OCI-LY1 (cell line): ENCODE data around the gene GPI.
"Not testable (repeated sequence)": the region's sequence is repeated elsewhere in the genome, so short reads cannot be mapped to it uniquely, and the experiment has no call there.

Experiments used
- H2AFZ ChIP-seq: fragments of 200-600 bp; sonication (generic), shearing (Covaris generic); 2 replicates; pipeline ENCODE4 v1.6.0; 2014; ENCODE audit warnings: antibody characterized with exemption, mild to moderate bottlenecking, low read length
- H3F3A ChIP-seq: fragments of 200-600 bp; sonication (generic), shearing (Covaris generic); 2 replicates; pipeline ENCODE4 v1.6.0; 2014; ENCODE audit warnings: mild to moderate bottlenecking, antibody characterized with exemption, low read length, moderate library complexity; ENCODE audit not compliant: insufficient read depth
- H3K27ac ChIP-seq: fragments of 200-600 bp; sonication (generic); 2 replicates; pipeline ENCODE4 v1.5.1; 2014; ENCODE audit warnings: low read length, mixed run types, mild to moderate bottlenecking, low read depth; ENCODE audit not compliant: poor library complexity, severe bottlenecking
- H3K27me3 ChIP-seq: fragments of 200-600 bp; sonication (generic); 2 replicates; pipeline ENCODE4 v1.6.0; 2014; ENCODE audit warnings: antibody characterized with exemption, mild to moderate bottlenecking, low read length, moderate library complexity; ENCODE audit not compliant: insufficient read depth
- H3K36me3 ChIP-seq: fragments of 200-600 bp; sonication (generic); 2 replicates; pipeline ENCODE4 v1.6.1; 2014; ENCODE audit warnings: mild to moderate bottlenecking, antibody characterized with exemption, low read length, moderate library complexity, mixed read lengths; ENCODE audit not compliant: insufficient read depth
- H3K4me1 ChIP-seq: fragments of 200-600 bp; sonication (generic); 2 replicates; pipeline ENCODE4 v1.5.1; 2014; ENCODE audit warnings: mild to moderate bottlenecking, low read length, moderate library complexity; ENCODE audit not compliant: insufficient read depth, severe bottlenecking
- H3K4me2 ChIP-seq: fragments of 200-600 bp; sonication (generic), shearing (Covaris generic); 2 replicates; pipeline ENCODE4 v1.6.1; 2014; ENCODE audit warnings: low read length
- H3K4me3 ChIP-seq: fragments of 200-600 bp; sonication (generic); 2 replicates; pipeline ENCODE4 v1.5.1; 2014; ENCODE audit warnings: low read length, low read depth, mild to moderate bottlenecking, mixed read lengths; ENCODE audit not compliant: poor library complexity, severe bottlenecking
- H3K79me2 ChIP-seq: fragments of 200-600 bp; shearing (Covaris generic); 2 replicates; pipeline ENCODE4 v1.6.1; 2016; ENCODE audit warnings: mixed run types, low read length, mixed read lengths; ENCODE audit not compliant: insufficient read depth
- H3K9ac ChIP-seq: fragments of 200-600 bp; sonication (generic), shearing (Covaris generic); 2 replicates; pipeline ENCODE4 v1.6.1; 2014; ENCODE audit warnings: mild to moderate bottlenecking, low read length, mixed read lengths
- H3K9me2 ChIP-seq: fragments of 200-600 bp; sonication (generic), shearing (Covaris generic); 2 replicates; pipeline ENCODE4 v1.6.1; 2014; ENCODE audit warnings: low read depth, mild to moderate bottlenecking, low read length, mixed read lengths
- H3K9me3 ChIP-seq: fragments of 200-600 bp; shearing (Covaris generic); 2 replicates; pipeline ENCODE4 v1.6.1; 2014; ENCODE audit warnings: low read length, mixed read lengths
- H4K20me1 ChIP-seq: fragments of 200-600 bp; sonication (generic), shearing (Covaris generic); 2 replicates; pipeline ENCODE4 v1.6.0; 2016; ENCODE audit warnings: mild to moderate bottlenecking, low read length; ENCODE audit not compliant: insufficient read depth
- CTCF ChIP-seq: fragments of 200-600 bp; sonication (generic), shearing (Covaris generic); IDR thresholded peaks from 2 replicates; pipeline ENCODE4 v1.5.1; 2017; ENCODE audit warnings: mild to moderate bottlenecking, antibody characterized with exemption, low read length, moderate library complexity, mixed read lengths
- EZH2 ChIP-seq: fragments of 200-600 bp; sonication (generic), shearing (Covaris generic); IDR thresholded peaks from 2 replicates; pipeline ENCODE4 v1.8.0; 2017; ENCODE audit warnings: borderline replicate concordance, mixed run types, mild to moderate bottlenecking, antibody characterized with exemption, low read length, moderate library complexity, mixed read lengths

GPI gene

DNA sequence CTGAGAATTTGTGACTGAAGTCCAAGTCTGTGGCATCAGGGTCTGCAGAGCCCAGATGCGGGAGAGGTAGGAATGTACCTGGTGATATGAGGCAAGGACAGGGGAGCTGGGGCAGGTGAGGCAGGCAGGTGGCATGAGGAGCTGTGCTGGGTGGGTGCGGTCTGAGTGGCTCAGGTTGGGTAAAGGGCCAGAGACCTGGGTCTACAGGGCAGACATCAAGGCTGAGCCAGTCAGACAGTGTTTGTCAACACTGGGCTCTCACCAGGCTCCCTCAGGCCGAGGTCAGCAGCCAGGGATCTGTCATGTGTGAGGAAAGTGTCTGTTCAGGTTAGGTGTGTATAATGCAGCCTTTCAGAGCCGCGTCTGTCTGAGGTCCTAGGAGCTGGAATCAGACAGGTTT is 18.6 kb downstream of the GPI start:
- Histone ChIP-seq H3K4me3 (no peak overlapping the region), H3K9me3 (no peaks in the 10 kb centered on the region), H3K27ac (no peak overlapping the region), H4K20me1 (no peaks in the 10 kb centered on the region), H3K79me2 (no peaks in the 10 kb centered on the region), H3K9ac (no peak overlapping the region), H3K9me2 (no peaks in the 10 kb centered on the region), H3K4me1 (no peaks in the 10 kb centered on the region), H2AFZ (no peak overlapping the region), H3K4me2 (no peak overlapping the region), H3F3A (no peaks in the 10 kb centered on the region), H3K36me3 (peaks cover 98% of the 10 kb centered on the region), H3K27me3 (no peaks in the 10 kb centered on the region)
- TF ChIP-seq EZH2 (no peak), CTCF (no peak)

DNA sequence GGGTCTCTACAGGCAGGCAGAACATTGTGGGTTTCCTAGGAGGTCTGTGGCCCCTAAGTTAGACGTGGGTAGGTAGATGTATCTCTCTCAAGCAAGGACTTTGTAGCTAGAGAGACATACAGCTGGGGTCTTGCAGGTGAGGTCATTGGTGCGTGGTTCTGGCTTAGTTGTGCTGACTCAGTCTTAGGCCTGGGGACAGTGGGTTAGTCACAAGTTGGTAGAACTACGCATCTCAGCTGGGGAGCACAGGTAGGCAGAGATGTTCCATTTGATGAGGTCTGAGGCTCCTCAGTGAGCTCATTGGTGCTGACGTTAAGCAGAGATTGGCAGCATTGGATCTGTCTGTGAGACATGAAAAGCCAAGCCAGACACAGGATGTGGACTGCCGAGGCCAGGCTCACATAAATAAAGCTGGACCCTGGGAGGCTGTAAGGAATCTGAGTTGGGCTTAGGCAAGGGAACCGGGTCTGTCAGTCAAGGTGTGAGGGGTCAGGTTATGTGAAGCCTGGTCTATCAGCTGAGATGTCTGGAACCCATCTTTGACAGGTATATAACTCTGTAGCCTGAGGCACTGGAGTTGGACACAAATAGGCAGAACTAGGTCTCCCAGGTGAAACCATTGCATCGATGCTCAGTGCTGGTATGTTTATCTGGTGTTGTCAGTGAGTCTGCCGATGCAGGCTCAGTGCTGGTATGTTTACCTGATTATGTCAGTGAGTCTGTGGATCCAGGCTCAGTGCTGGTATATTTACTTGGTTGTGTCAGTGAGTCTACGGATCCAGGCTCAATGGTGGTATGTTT is 21.8 kb downstream of the GPI start:
- no peaks in the 10 kb centered on the region for H3F3A ChIP-seq
- no peak overlapping the region for H3K4me3 ChIP-seq
- H2AFZ ChIP-seq: no peak overlapping the region
- TF ChIP-seq EZH2 (no peak), CTCF (no peak)
- no peak overlapping the region for H3K9ac ChIP-seq
- no peaks in the 10 kb centered on the region for H3K9me2 ChIP-seq
- no peak overlapping the region for H3K27ac ChIP-seq
- H3K79me2 ChIP-seq: no peaks in the 10 kb centered on the region
- no peak overlapping the region for H3K4me2 ChIP-seq
- H4K20me1 ChIP-seq: no peaks in the 10 kb centered on the region
- H3K36me3 ChIP-seq: peaks cover 98% of the 10 kb centered on the region
- H3K4me1 ChIP-seq: no peaks in the 10 kb centered on the region
- H3K9me3 ChIP-seq: no peaks in the 10 kb centered on the region
- no peaks in the 10 kb centered on the region for H3K27me3 ChIP-seq

DNA sequence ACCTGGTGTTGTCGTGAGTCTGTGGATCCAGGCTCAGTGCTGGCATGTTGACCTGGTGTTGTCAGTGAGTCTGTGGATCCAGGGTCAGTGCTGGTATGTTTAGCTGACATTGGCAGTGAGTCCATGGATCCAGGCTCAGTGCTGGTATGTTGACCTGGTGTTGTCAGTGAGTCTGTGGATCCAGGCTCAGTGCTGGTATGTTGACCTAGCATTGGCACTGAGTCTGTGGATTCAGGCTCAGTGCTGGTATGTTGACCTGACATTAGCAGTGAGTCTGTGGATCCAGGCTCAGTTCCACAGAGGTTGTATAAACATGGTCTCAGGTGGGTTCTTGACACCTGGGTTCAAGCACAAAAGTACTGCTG is 22.4 kb downstream of the GPI start:
- Histone ChIP-seq H3K9me2 (no peaks in the 10 kb centered on the region), H4K20me1 (no peaks in the 10 kb centered on the region), H3F3A (no peaks in the 10 kb centered on the region), H3K4me2 (no peak overlapping the region), H3K9me3 (no peaks in the 10 kb centered on the region), H3K9ac (no peak overlapping the region), H3K79me2 (no peaks in the 10 kb centered on the region), H3K36me3 (peaks cover 98% of the 10 kb centered on the region), H2AFZ (no peak overlapping the region), H3K4me3 (no peak overlapping the region), H3K4me1 (no peaks in the 10 kb centered on the region), H3K27ac (no peak overlapping the region), H3K27me3 (no peaks in the 10 kb centered on the region)
- no peak for TF ChIP-seq EZH2
- TF ChIP-seq CTCF: no peak

- H3K27me3 ChIP-seq: not testable (repeated sequence)
These were observed 23.7 kb downstream of the GPI start for GRCh38 chr19:34388745-34389144.

More at GRCh38 chr19:34388745-34389144, 23.7 kb downstream of the GPI start:
- H3K36me3 ChIP-seq: peaks cover 98% of the 10 kb centered on the region
- H3K9ac ChIP-seq, H3K79me2 ChIP-seq, H3K9me3 ChIP-seq, H4K20me1 ChIP-seq, H3K4me2 ChIP-seq, H3K27ac ChIP-seq, H3K9me2 ChIP-seq, H3K4me1 ChIP-seq, H2AFZ ChIP-seq, H3F3A ChIP-seq, H3K4me3 ChIP-seq: not testable (repeated sequence)
